HCEC 1CT (cell line): ENCODE data around the gene VEGFA.

Experiments used
- DNase-seq: peaks from one replicate; pipeline ENCODE4 v3.0.0-alpha.2; 2017

The VEGFA gene

GRCh38 chr6:43788301-43788700 is 18.3 kb downstream of the VEGFA start:
- DNase-seq = no peak

DNA sequence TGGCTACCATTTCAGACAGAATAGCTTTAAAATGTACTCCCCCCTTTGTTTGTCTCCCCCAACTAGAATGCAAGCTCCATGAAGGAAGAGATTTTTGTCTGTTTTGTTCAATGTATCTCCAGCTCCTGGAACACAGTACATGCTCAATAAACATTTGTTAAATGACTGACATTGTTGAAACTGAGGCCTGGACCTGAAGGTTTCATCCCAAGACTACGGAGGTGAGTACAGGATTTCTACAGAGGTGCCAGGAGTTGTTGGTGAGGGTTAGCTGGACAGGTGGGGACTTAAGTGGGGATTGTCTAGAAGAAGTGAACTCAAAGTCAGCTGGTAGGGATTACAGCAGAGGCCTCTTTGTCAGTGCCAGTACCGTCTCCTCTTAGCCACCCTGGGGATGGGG is 19.4 kb downstream of the VEGFA start:
- DNase-seq = no peak

DNA sequence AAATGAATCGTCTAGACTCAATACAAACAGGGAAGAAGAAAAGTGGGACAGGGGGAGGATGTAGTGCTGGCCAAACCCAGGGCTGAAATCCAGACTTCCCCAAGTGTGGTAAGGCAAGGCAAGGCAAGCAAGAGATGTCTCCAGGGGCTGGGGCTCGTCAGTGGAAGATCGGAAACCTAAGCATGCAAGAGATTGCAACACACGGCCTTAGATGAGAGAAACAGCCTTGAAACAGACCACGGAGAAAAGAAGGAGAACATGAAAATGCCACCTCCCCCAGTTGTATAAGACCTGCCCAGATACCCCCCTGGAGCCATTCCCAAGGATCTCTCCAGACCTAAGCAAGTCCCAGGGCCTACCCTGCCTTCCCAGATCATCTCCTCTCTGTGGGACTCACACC is 20.0 kb downstream of the VEGFA start:
- DNase-seq = no peak

- DNase-seq = no peak
Measured at GRCh38 chr6:43791745-43792422, 21.9 kb downstream of the VEGFA start.

- DNase-seq = no peak
Measured at GRCh38 chr6:43793154-43793874, 23.3 kb downstream of the VEGFA start.

GRCh38 chr6:43793875-43794242 is 23.8 kb downstream of the VEGFA start:
- DNase-seq = no peak

GRCh38 chr6:43795421-43795820 is 25.4 kb downstream of the VEGFA start:
- DNase-seq = no peak

DNA sequence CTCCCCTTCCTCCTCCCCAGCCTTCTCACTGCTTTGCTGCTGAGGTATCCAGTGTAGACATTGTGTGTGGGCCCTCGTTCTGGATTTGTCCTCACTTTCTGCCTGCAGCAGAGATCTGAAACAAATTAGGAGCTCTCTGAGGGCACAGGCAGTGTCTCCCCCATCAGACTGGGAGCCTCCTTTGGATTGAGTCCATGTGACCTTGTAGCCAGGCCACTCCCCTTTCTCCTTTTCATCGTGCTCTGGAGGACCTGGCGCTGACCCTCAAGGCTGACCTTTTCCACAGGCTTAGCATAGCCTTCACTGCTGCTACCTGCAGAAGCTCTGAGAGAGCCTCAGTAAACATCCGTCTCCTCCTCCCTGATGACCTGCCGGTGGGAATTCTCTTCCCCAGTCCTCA is 26.2 kb downstream of the VEGFA start:
- no peak for DNase-seq

DNA sequence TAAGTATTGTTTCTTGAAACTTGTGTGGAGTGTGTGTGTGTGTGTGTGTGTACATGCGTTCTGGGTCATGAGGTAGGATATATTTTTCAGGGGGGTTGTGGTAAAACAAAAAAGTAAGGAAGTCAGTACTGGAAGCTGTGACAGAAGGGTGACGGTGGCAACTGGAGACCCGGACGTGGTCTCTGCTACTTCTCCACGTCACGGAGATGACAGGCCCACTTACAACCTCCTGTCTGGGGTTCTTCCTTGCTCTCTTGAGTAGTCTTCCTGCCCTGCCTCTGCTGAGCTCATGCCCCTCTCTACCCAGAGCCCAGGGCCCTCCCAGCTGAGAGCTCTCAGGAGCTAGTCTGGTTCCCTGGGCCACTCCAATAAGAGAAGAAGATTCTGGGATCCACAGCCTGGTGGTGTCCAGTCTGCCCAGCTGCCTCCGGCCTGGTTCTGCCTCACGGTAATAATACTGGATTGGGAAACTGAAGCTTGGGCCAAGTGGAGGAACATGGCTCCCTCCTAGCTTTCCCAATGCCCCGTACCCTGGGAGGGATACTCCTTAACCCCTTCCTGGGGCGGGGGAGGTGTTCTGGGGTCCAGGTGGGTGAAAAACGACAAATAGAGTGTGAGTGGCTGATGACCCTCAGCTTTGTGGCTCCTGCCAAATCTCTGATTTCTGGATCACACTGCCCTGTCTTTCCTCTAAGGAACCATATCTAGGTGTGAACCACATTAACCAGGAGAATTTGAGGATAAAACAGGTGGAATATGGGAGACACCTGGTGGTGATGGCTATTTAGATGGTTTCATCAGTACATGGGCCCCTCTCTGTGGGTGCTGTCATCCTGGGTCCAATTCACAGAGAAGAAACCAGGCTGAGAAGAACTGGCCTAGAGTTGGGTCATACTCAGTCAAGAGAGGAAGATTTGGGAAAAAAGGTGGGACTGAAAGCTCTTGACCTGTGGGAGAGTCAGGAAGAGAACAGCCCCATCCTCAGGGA is 27.2 kb downstream of the VEGFA start:
- DNase-seq = no peak

DNA sequence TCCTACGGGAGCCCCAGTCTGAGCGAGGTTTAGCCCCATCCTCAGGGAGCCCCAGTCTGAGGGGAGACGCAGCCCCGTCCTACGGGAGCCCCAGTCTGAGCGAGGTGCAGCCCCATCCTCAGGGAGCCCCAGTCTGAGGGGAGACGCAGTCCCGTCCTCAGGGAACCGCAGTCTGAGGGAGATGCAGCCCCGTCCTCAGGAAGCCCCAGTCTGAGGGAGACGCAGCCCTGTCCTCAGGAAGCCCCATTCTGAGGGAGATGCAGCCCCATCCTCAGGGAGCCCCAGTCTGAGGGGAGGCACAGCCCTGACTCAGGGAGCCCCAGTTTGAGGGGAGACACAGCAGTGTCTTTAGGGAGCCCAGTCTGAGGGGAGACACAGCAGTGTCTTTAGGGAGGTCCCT is 27.9 kb downstream of the VEGFA start:
- DNase-seq = no peak

GRCh38 chr6:43798688-43799444 is 28.9 kb downstream of the VEGFA start:
- DNase-seq = peak; percentile 80

GRCh38 chr6:43799551-43800297 is 29.7 kb downstream of the VEGFA start:
- no peak for DNase-seq

GRCh38 chr6:43800298-43800623 is 30.2 kb downstream of the VEGFA start:
- DNase-seq = no peak

DNA sequence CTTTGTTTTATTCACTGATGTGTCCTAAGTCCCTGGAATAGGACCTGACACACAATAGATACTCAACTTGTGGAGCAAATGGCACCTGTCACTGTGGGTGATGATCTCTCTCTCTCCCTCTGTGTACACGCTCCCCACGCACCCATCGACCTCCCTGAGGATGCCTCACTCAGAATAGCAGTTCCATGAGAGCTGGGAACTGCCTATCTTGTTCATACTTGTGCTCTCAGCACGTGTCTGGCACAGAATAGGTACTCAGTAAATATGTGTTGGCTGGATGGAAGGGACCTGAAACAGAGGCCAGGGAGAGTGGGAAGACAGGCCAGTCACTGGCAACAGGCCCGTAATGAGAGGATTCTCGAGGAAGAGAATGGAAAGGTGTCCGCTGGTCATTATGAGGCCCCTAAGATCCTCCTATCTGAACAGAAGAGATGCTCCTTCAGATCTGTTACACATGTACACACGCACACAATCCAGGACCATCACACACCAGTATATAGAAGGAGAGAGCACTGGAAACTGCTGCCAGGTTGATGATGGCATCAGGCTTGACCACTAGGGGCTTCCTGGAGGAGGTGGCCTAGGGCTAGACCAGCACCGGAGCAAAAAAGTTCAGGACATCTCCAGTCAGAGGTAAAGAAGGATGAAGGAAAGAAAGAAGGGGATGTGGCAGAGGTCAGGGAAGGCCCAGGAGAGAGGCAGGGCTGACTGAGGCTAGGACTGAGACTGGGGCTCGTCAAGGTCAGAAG is 30.9 kb downstream of the VEGFA start:
- no peak for DNase-seq

DNA sequence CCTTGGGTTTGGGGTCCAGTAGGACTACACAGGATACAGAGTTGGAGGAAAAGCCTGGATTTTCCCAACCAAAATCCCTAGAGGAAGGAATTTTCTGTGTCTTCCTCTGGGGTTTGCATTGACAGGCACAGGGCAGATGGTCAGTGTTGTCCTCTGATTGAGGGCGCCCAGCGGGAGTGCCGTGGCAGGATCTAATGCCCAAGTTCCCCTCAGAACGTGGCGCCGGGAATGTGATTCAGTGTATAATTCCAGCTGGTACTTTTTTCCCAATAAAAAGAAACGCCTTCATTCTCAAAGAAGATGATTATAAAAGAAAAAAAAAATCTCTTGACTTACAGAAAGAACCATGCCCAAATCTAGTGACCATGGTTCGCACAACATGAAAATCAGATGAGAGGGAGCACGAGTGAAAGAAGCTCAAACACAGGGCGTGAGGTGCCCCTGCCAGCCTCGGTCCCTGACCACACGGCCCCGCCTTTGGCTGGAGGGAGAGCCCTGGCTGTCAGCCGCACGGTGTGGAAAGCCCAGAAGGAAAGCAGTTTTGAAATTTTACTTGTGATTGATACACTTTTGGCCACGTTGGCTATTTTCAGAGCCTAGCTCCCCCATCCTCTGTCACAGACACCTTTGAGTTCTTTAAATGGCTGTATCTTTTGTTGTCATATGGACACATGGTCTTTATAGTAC is 31.6 kb downstream of the VEGFA start:
- DNase-seq = no peak

DNA sequence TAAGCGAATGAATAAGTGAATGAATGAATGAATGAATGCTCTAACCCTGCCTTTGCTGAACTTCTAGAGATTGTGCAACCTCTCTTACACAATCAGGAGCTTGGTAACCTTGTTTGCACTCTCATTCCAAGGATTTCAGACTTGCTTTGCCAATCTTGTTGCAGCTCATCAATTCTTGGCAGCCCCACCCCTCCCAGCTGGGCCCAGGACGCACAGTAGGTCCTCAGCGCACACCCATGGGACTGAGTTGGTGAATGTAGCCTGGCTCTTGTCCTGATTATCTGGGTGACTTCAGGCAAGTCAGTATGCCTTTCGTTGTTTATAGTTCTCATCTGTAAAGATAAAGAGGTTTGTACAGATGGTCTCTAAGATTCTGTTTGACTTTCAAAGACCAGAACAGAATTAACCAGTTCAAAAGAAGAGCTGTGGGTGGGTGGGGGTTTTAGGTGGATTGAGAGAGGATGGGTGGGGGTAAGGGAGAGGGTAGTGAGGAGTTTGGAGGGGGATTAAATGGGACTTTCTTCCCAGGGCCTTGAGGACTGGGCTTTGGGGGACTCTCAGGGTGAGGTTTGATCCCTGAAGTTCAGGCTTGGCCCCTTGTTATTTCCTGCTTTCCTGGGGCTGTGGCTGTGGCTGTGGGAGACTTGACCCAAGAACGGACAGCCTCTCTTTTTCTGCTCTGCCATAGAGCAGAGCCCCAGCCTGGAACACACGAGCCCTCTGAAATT is 33.2 kb downstream of the VEGFA start:
- peak; percentile 34 for DNase-seq

DNA sequence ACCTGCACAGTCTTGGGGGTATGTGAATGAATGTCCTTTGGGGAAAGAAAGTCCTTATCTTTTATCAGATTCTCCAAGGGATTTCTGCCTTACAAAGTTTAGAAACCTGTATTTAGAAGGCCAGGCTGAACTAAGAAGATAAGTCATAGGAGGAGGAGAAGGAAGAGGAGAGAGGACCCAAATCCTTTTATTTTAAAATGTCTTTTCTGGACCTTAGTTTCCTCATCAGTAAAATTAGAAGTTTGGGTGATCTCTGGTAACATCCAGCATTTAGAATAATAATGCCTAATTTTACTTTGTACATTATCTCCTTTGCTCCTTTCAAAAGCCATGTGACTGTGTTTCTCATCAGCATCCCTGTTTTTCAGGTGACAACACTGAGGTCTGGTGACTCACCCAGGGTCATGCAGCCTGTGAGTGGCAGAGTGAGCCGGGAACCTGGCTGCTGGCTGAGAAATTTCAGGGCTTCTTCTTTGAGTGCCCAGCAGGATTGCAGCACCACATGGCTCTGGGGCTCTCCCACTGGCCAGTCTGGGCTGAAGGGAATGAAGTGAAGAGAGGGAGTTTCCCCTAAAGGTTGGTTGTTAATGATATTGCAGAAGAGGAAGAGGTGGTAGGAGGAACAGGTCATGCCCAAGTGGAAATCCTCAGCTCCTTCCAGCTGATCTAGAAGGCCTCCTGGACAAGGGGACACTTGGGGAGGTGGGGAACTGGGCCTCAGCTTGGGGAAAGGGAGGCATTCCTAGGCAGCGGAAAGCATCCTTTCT is 34.0 kb downstream of the VEGFA start:
- no peak for DNase-seq

- DNase-seq = no peak
Measured at GRCh38 chr6:43804550-43805223, 34.7 kb downstream of the VEGFA start.

DNA sequence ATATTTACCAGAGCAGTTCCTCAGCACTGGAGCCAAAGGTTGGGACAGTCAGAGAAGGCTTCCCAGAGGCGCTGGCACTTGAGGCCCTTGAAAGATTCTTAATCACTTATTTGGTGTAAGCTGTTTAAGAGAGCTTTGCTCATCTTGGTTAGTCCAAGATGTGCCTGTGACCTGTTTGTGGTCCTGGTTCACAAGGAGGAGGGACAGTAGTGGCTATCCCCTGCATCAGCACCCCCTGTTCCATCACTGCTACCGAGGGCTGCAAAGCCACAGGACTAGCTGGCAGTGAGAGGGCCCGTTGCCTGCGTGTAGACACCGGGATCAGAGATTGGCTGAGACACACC is 35.7 kb downstream of the VEGFA start:
- DNase-seq = no peak
